Measurements from ENCODE around the gene SSBP4. TPM values are rescaled to one million over a fixed set of nuclear protein-coding genes. Genes with fewer than 3 reads are reported as not detected.

SSBP4 gene
- total and polyA plus RNA-seq, 9 of the 15 experiments (the other 6 are each of a cell fraction or from before 2014, with no cell fraction given): 1.1 to 189 (median 39.0) TPM

GRCh38 chr19:18478545-18479311 is 59.5 kb downstream of the SSBP4 start (continued):
- TF ChIP-seq NKRF (IDR thresholded peaks at IDR 0.05; ENCODE audit: borderline replicate concordance) (no peak), BHLHE40 (IDR thresholded peaks at IDR 0.05; ENCODE audit: low read length) (peak; percentile 63), GTF2B (IDR thresholded peaks at IDR 0.05; ENCODE audit: extremely low read depth, insufficient read length) (no peak), ZNF165 (CRISPR knock-in tag; IDR thresholded peaks at IDR 0.05; ENCODE audit: borderline replicate concordance) (no peak), GTF2E2 (tag; IDR thresholded peaks at IDR 0.05) (no peak), FOSL1 (tag; conservative IDR thresholded peaks at IDR 0.05) (peak; percentile 34; the same call in 1 of the 2 replicates), ZNF668 (CRISPR knock-in tag; IDR thresholded peaks at IDR 0.05) (no peak), HES1 (IDR thresholded peaks at IDR 0.05; ENCODE audit: low read depth) (no peak), MTA3 (IDR thresholded peaks at IDR 0.05; ENCODE audit: borderline replicate concordance) (no peak), PTBP1 (IDR thresholded peaks at IDR 0.05; ENCODE audit: low read depth, low read length) (no peak), ZBTB17 (CRISPR knock-in tag; IDR thresholded peaks at IDR 0.05) (0 out of 2 replicates have a peak, but pooled peaks have one; percentile 45), SNAPC5 (CRISPR knock-in tag; IDR thresholded peaks at IDR 0.05) (no peak), ARNT (IDR thresholded peaks at IDR 0.05) (no peak), ETV6 (IDR thresholded peaks at IDR 0.05; ENCODE audit: borderline replicate concordance in 1 of 2, low read depth in 2 of 2, low read length in 1 of 2) (peak; percentile 67; a peak in 3 of 4 replicates), ETV6 (CRISPR knock-in tag; IDR thresholded peaks at IDR 0.05; ENCODE audit: borderline replicate concordance) (no peak), ZFP36 (IDR thresholded peaks at IDR 0.05; ENCODE audit: low read depth, low read length, partially characterized antibody) (no peak), KHSRP (IDR thresholded peaks at IDR 0.05) (no peak), DLX4 (CRISPR knock-in tag; IDR thresholded peaks at IDR 0.05) (no peak), CEBPG (CRISPR knock-in tag; IDR thresholded peaks at IDR 0.05) (peak; percentile 98), CEBPG (tag; conservative IDR thresholded peaks at IDR 0.05 in 1 of 2, IDR thresholded peaks at IDR 0.05 in 1 of 2) (peak; percentile 95 to 98), ZNF830 (CRISPR knock-in tag; IDR thresholded peaks at IDR 0.05) (no peak)

Data from K562 (cell line).